Lung (tissue), 12 donors: ENCODE data around the gene EAF1. TPM values are rescaled to one million over a fixed set of nuclear protein-coding genes. Genes with fewer than 3 reads are reported as not detected.
"Not testable (repeated sequence)": the region's sequence is repeated elsewhere in the genome, so short reads cannot be mapped to it uniquely, and the experiment has no call there.

Experiments
- ATAC-seq: fragments of 200-7000 bp; cut with Tn5 transposase; one replicate; pipeline ENCODE4 v1.9.1; 2020; ENCODE audit warnings: moderate number of reproducible peaks; ENCODE audit not compliant: insufficient read depth, low FRiP score
- DNase-seq, 3 donors: peaks; one replicate each; pipeline ENCODE4 v3.0.0-alpha.2; 2013 to 2017
- H3K27ac ChIP-seq, 2 donors: one replicate each; pipeline ENCODE4 v1.5.1; 2013; ENCODE audit warnings: mild to moderate bottlenecking in 2 of 2, moderate library complexity in 2 of 2, control low read depth in 1 of 2, inconsistent platforms in 1 of 2, low read depth in 1 of 2, low read length in 1 of 2
- H3K27me3 ChIP-seq, 3 donors: one replicate each; pipeline ENCODE4 v1.5.1; 2013; ENCODE audit warnings: low read length in 2 of 3; ENCODE audit not compliant: control insufficient read depth in 3 of 3, insufficient read depth in 3 of 3
- H3K36me3 ChIP-seq, 4 donors: one replicate each; pipeline ENCODE4 v1.5.1; 2013; ENCODE audit warnings: low read length in 4 of 4, mild to moderate bottlenecking in 1 of 4, moderate library complexity in 1 of 4; ENCODE audit not compliant: control insufficient read depth in 4 of 4, insufficient read depth in 4 of 4
- H3K4me1 ChIP-seq, 5 donors: one replicate each; pipeline ENCODE4 v1.5.1; 2013; ENCODE audit warnings: low read length in 5 of 5, mild to moderate bottlenecking in 2 of 5, moderate library complexity in 1 of 5; ENCODE audit not compliant: control insufficient read depth in 5 of 5, insufficient read depth in 5 of 5
- H3K4me3 ChIP-seq: one replicate; pipeline ENCODE4 v1.5.1; 2013; ENCODE audit warnings: mild to moderate bottlenecking, control low read depth, moderate library complexity
- H3K9ac ChIP-seq, 2 donors: one replicate each; pipeline ENCODE4 v1.5.1; 2013; ENCODE audit warnings: low read length in 2 of 2, control low read depth in 1 of 2; ENCODE audit not compliant: insufficient read depth in 1 of 2
- H3K9me3 ChIP-seq, 4 donors: one replicate each; pipeline ENCODE4 v1.5.1; 2013; ENCODE audit warnings: low read length in 3 of 4, mild to moderate bottlenecking in 1 of 4, moderate library complexity in 1 of 4; ENCODE audit not compliant: control insufficient read depth in 4 of 4, insufficient read depth in 3 of 4
- CTCF ChIP-seq: IDR thresholded peaks from 2 replicates; pipeline ENCODE4 v1.5.1; 2012; ENCODE audit warnings: mild to moderate bottlenecking; ENCODE audit errors: control extremely low read depth, extremely low read depth
- WGBS, 2 donors: extraction: QIAGEN DNeasy Blood & Tissue Kit; methylation state at CpG; one replicate each; pipeline ENCODE4 v1.1.7; 2013; 5-methylcytosine and 5-hydroxymethylcytosine counted together
- polyA plus RNA-seq, 2 donors: library from polyadenylated mRNA; stranded (reverse); fragments of 200-250 nt; gene quantifications; one replicate each; pipeline ENCODE4 v1.2.1, GENCODE V29; 2013
- total RNA-seq, 2 donors: library from RNA; depleted of rRNA in 1 of 2; stranded (reverse); fragments of >200 nt in 1 of 2; gene quantifications; one replicate each; pipeline ENCODE4 v1.2.1, GENCODE V29; 2014 to 2021
- donor health status: control.
- donor health status: control.
- donor health status: Bipolar disorder and iron deficiency.
- donor health status: healthy.
- donor health status: DM: yes; HTN: yes; CAD: no.

Gene EAF1
- total and polyA plus RNA-seq, 4 donors, result 5.5 to 25.3 (median 17.0) TPM

- no peaks in the 10 kb centered on the region for H3K4me1 ChIP-seq
- peaks cover 0 to 3% (median 0%) of the 10 kb centered on the region in 4 donors for H3K9me3 ChIP-seq
- no peak overlapping the region for H3K4me3 ChIP-seq
- H3K9ac ChIP-seq, result no peak overlapping the region
- TF ChIP-seq CTCF, result no peak
- no peak overlapping the region for H3K27ac ChIP-seq
- WGBS, 2 donors, result 91 to 92% methylated on average over 2 of the region's 2 CpGs
- peaks cover 0 to 9% (median 0%) of the 10 kb centered on the region in 4 donors for H3K36me3 ChIP-seq
- no peaks in the 10 kb centered on the region for H3K27me3 ChIP-seq
- DNase-seq (no peak), ATAC-seq (no peak)
These were observed 28.9 kb downstream of the EAF1 start for GRCh38 chr3:15456321-15456720.

GRCh38 chr3:15456915-15457314 lies 29.5 kb downstream of the EAF1 start:
- not testable (repeated sequence) for H3K36me3 ChIP-seq, H3K27ac ChIP-seq, H3K4me1 ChIP-seq, H3K27me3 ChIP-seq, H3K9me3 ChIP-seq, H3K4me3 ChIP-seq, ATAC-seq, DNase-seq, H3K9ac ChIP-seq
- 94 to 98% methylated on average over 10 of the region's 10 CpGs for WGBS, 2 donors

GRCh38 chr3:15458212-15458780 lies 30.9 kb downstream of the EAF1 start:
- H3K27me3 ChIP-seq, result no peaks in the 10 kb centered on the region
- H3K36me3 ChIP-seq, result peaks cover 0 to 9% (median under 1%) of the 10 kb centered on the region in 4 donors
- 69 to 82% methylated on average over 7 of the region's 7 CpGs for WGBS, 2 donors
- DNase-seq (no peak), ATAC-seq (no peak)
- H3K4me3 ChIP-seq, result no peak overlapping the region
- H3K9me3 ChIP-seq, result peaks cover 0 to 3% (median 0%) of the 10 kb centered on the region in 4 donors
- no peak overlapping the region for H3K9ac ChIP-seq
- no peak overlapping the region for H3K27ac ChIP-seq
- no peak for TF ChIP-seq CTCF
- H3K4me1 ChIP-seq, result no peaks in the 10 kb centered on the region

- Histone ChIP-seq H3K27me3 (no peaks in the 10 kb centered on the region), H3K4me3 (no peak overlapping the region), H3K4me1 (no peaks in the 10 kb centered on the region), H3K27ac (no peak overlapping the region), H3K36me3 (peaks cover 0 to 3% (median under 1%) of the 10 kb centered on the region in 4 donors), H3K9me3 (peaks cover 0 to 3% (median 0%) of the 10 kb centered on the region in 4 donors), H3K9ac (no peak overlapping the region)
- TF ChIP-seq CTCF, result no peak
- ATAC-seq (no peak), DNase-seq (no peak)
- 23 to 41% methylated on average over 4 of the region's 4 CpGs for WGBS, 2 donors
These were observed 33.6 kb downstream of the EAF1 start for GRCh38 chr3:15460891-15461531.
